Stimulated activated naive B cell treated with anti-CD40 and anti-IgM and Interleukin-4, amounts not matched to agents 10 μg/mL and 1 μg/mL and 100 μg/mL, for 72 hours (primary cell): ENCODE data around the gene LTB4R2.
"Not testable (repeated sequence)": the region's sequence is repeated elsewhere in the genome, so short reads cannot be mapped to it uniquely, and the experiment has no call there.

Experiments
- ATAC-seq, 2 donors: fragments of 150-1000 bp; cut with Tn5 transposase; replicated peaks; 2 replicates each; pipeline ENCODE4 v1.10.0; 2021; ENCODE audit warnings: moderate library complexity in 1 of 2
- DNase-seq: peaks from one replicate; pipeline ENCODE4 v3.0.0; 2021
- H3K27ac Mint-ChIP-seq: one replicate; pipeline ENCODE4 v1.8.0; 2022; ENCODE audit warnings: mild to moderate bottlenecking, mixed read lengths
- H3K27me3 Mint-ChIP-seq, 2 donors: one replicate each; pipeline ENCODE4 v1.8.0; 2022; ENCODE audit warnings: mixed read lengths in 2 of 2
- H3K36me3 Mint-ChIP-seq, 2 donors: one replicate each; pipeline ENCODE4 v1.8.0; 2022; ENCODE audit warnings: mixed read lengths in 2 of 2, mild to moderate bottlenecking in 1 of 2
- H3K4me1 Mint-ChIP-seq, 2 donors: one replicate each; pipeline ENCODE4 v1.8.0; 2022; ENCODE audit warnings: mixed read lengths in 2 of 2, mild to moderate bottlenecking in 1 of 2
- H3K4me3 Mint-ChIP-seq, 2 donors: one replicate each; pipeline ENCODE4 v1.8.0; 2022; ENCODE audit warnings: mild to moderate bottlenecking in 2 of 2, mixed read lengths in 2 of 2, moderate library complexity in 1 of 2
- H3K9me3 Mint-ChIP-seq, 2 donors: one replicate each; pipeline ENCODE4 v1.8.0; 2022; ENCODE audit warnings: mixed read lengths in 2 of 2, mild to moderate bottlenecking in 1 of 2

LTB4R2 gene

GRCh38 chr14:24342889-24343288, 32.9 kb downstream of the LTB4R2 start:
- Mint-ChIP-seq H3K4me3 (no peak overlapping the region), H3K27me3 (peaks cover 23 to 32% of the 10 kb centered on the region in 2 donors), H3K9me3 (no peaks in the 10 kb centered on the region), H3K4me1 (peaks cover 15 to 23% of the 10 kb centered on the region in 2 donors), H3K27ac (no peak overlapping the region), H3K36me3 (peaks cover 3 to 5% of the 10 kb centered on the region in 2 donors)
- no peak for ATAC-seq
- no peak for DNase-seq

DNA sequence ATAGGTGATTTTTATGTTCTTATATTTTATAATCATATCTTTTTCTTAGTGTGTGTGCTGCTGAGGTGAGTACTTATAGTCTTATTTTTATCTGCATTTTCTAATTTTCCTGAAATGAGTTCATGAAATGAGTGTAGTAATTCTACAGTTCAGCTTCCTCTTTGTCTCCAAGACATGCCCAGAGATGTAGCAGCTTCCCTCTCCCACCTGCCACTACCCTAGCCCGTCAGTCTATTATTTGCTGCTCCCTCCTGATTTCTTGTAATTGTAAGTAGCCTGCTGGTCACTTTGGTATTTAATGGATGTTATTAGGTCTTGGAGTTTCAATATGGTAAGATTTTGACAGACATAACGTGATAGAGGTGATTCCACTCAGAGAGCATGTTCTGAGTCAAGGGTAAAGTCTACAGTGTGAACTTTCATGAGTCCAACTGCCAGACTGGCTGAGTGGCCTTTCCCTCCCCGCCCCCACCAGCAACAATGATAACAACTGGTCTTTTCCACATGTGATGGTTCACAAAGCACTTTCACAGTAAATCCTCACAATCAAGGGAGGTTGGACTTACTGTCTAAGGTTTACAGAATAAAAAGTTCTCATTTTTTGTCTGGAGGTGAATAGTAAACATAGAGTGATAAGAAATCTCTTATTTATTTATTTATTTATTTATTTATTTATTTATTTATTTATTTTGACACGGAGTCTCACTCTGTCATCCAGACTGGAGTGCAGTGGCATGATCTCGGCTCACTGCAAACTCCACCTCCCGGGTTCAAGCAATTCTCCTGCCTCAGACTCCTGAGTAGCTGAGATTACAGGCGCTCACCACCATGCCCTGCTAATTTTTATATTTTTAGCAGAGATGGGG, 34.1 kb downstream of the LTB4R2 start:
- Mint-ChIP-seq H3K36me3 (no peaks in the 10 kb centered on the region), H3K4me1 (peaks cover 6 to 12% of the 10 kb centered on the region in 2 donors), H3K9me3 (no peaks in the 10 kb centered on the region), H3K27ac (no peak overlapping the region), H3K4me3 (no peak overlapping the region), H3K27me3 (peaks cover 23 to 32% of the 10 kb centered on the region in 2 donors)
- no peak for ATAC-seq
- no peak for DNase-seq

DNA sequence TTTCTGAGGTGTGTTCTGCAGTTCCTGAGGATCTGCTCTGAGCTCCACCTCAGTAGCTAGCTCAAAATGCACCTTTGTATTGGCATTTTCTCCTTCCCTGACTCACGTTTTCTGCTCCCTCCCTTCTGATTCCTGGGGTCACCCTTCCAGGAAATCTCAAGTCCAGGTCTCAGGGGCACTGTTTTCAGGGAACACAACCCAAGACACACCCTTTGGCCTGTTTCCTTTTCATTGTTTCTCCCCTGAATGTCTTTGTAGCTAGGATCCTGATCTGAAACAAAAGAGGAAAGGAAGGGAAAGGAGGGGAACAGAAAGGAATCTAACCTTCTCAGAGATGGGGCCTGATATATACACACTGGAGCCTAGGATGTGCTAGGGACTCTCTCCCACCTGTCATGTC, 37.2 kb downstream of the LTB4R2 start:
- Mint-ChIP-seq H3K9me3 (no peaks in the 10 kb centered on the region), H3K27me3 (peaks cover 35 to 60% of the 10 kb centered on the region in 2 donors), H3K36me3 (no peaks in the 10 kb centered on the region), H3K4me3 (no peak overlapping the region), H3K27ac (no peak overlapping the region), H3K4me1 (no peaks in the 10 kb centered on the region)
- DNase-seq: no peak
- ATAC-seq: no peak

DNA sequence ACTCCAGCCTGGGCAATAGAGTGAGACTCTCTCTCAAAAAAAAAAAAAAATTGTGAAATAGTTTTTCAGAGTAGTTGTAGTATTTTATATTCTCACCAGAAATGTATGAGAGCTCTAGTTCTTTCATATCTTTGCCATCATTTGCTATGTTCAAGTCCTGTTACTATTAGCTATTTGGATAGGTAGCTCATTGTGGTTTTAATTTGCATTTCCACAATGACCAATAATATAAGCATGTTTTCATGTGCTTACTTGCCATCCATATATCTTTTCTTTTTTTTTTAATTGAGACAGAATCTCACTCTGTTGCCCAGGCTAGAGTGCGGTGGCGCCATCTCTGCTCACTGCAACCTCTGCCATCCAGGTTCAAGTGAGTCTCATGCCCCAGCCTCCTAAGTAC, 38.2 kb downstream of the LTB4R2 start:
- Mint-ChIP-seq H3K4me1 (no peaks in the 10 kb centered on the region), H3K27ac (no peak overlapping the region), H3K9me3 (no peaks in the 10 kb centered on the region), H3K4me3 (no peak overlapping the region), H3K36me3 (no peaks in the 10 kb centered on the region), H3K27me3 (peaks cover 36 to 69% of the 10 kb centered on the region in 2 donors)
- ATAC-seq (no peak), DNase-seq (no peak)

GRCh38 chr14:24349742-24350141, 39.8 kb downstream of the LTB4R2 start:
- Mint-ChIP-seq H3K4me1 (no peaks in the 10 kb centered on the region), H3K4me3 (no peak overlapping the region), H3K27ac (no peak overlapping the region), H3K36me3 (no peaks in the 10 kb centered on the region), H3K9me3 (no peaks in the 10 kb centered on the region), H3K27me3 (peaks cover 43 to 74% of the 10 kb centered on the region in 2 donors)
- DNase-seq (no peak), ATAC-seq (no peak)

DNA sequence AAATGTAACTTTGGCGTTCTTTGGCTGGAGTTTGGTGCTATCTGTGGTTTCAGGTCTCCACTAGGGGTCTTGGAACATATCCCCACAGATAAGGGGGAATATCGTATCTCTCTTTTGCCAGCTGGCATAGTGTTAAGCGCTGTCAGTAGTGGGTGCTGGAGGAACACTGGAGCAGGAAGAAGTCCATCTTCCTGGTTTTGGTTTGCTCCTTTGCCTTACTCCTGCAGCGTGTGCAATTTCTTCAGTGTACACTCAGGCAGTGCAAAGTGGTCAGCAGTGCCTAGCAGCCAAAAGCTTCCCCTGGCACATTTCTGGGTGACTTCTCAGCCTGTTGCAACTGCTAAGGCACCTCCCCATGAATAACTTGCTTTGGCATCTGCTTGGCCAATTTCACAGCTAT, 41.6 kb downstream of the LTB4R2 start:
- H3K4me3 Mint-ChIP-seq: no peak overlapping the region
- H3K27me3 Mint-ChIP-seq: peaks cover 33 to 58% of the 10 kb centered on the region in 2 donors
- H3K27ac Mint-ChIP-seq: no peak overlapping the region
- H3K4me1 Mint-ChIP-seq: no peaks in the 10 kb centered on the region
- ATAC-seq: no peak
- H3K9me3 Mint-ChIP-seq: no peaks in the 10 kb centered on the region
- H3K36me3 Mint-ChIP-seq: no peaks in the 10 kb centered on the region
- DNase-seq: no peak

GRCh38 chr14:24353559-24354481, 43.9 kb downstream of the LTB4R2 start:
- Mint-ChIP-seq H3K9me3 (no peaks in the 10 kb centered on the region), H3K4me1 (no peaks in the 10 kb centered on the region), H3K36me3 (no peaks in the 10 kb centered on the region), H3K4me3 (no peak overlapping the region), H3K27ac (no peak overlapping the region), H3K27me3 (peaks cover 31 to 67% of the 10 kb centered on the region in 2 donors)
- ATAC-seq: peak; percentile 34 to 52
- DNase-seq: no peak

- H3K9me3 Mint-ChIP-seq, H3K36me3 Mint-ChIP-seq, DNase-seq, H3K4me3 Mint-ChIP-seq, H3K27ac Mint-ChIP-seq, H3K4me1 Mint-ChIP-seq, ATAC-seq: not testable (repeated sequence)
- H3K27me3 Mint-ChIP-seq: peaks cover 28 to 63% of the 10 kb centered on the region in 2 donors
These were observed 44.5 kb downstream of the LTB4R2 start for GRCh38 chr14:24354482-24354825.

GRCh38 chr14:24355009-24355408, 45.1 kb downstream of the LTB4R2 start:
- H3K27me3 Mint-ChIP-seq: peaks cover 23 to 58% of the 10 kb centered on the region in 2 donors
- no peaks in the 10 kb centered on the region for H3K36me3 Mint-ChIP-seq

DNA sequence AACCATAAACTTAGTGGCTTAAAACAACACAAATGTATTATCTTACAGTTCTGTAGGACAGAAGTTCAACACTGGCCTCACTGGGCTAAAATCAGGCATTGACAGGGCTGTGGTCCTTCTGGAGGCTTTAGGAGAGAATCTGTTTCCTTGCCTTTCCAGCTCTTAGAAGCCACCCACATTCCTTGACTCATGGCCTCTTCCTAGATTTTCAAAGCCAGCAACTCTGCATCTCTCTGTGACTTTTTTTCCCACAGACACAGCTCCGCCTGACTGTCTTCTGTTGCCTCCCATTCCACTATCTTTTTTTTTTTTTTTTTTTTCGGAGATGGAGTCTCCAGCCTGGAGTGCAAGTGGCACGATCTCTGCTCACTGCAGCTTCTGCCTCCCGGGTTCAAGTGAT, 46.3 kb downstream of the LTB4R2 start:
- Mint-ChIP-seq H3K4me1 (no peaks in the 10 kb centered on the region), H3K9me3 (no peaks in the 10 kb centered on the region), H3K36me3 (no peaks in the 10 kb centered on the region), H3K27me3 (peaks cover 14 to 48% of the 10 kb centered on the region in 2 donors), H3K27ac (no peak overlapping the region), H3K4me3 (no peak overlapping the region)
- DNase-seq: no peak
- no peak for ATAC-seq

More at GRCh38 chr14:24355009-24355408, 45.1 kb downstream of the LTB4R2 start:
- DNase-seq (no peak), ATAC-seq (no peak)
- Mint-ChIP-seq H3K9me3 (no peaks in the 10 kb centered on the region), H3K4me3 (no peak overlapping the region), H3K4me1 (no peaks in the 10 kb centered on the region), H3K27ac (no peak overlapping the region)

GRCh38 chr14:24360281-24360680, 50.3 kb downstream of the LTB4R2 start:
- no peaks in the 10 kb centered on the region for H3K9me3 Mint-ChIP-seq
- no peaks in the 10 kb centered on the region for H3K36me3 Mint-ChIP-seq
- H3K27ac Mint-ChIP-seq: no peak overlapping the region
- peaks cover 0 to 26% of the 10 kb centered on the region in 2 donors for H3K27me3 Mint-ChIP-seq
- DNase-seq (no peak), ATAC-seq (no peak)
- peaks cover 0 to 5% of the 10 kb centered on the region in 2 donors for H3K4me1 Mint-ChIP-seq
- no peak overlapping the region for H3K4me3 Mint-ChIP-seq

DNA sequence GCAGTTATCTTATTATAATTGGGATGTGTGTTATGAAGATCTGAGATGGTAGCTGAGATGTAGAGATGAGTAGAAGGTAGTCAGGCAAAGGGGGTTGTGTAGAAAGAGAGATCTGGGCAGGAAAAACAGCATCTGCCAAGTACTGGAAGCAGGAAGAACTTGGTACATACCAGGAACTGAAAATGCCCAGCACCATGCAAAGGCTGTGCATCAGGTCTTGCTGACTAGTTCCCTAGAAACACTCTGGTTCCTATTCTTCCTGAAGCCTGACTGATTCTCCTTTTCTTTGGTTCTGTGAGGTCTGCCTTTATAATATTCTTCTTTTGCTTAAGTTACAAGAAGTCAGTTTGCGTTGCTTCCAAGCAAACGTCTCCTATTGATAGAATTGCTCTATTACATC, 51.4 kb downstream of the LTB4R2 start:
- ATAC-seq (no peak), DNase-seq (no peak)
- Mint-ChIP-seq H3K27ac (no peak overlapping the region), H3K4me1 (peaks cover 6 to 15% of the 10 kb centered on the region in 2 donors), H3K4me3 (no peak overlapping the region), H3K36me3 (no peaks in the 10 kb centered on the region), H3K27me3 (peaks cover 0 to 26% of the 10 kb centered on the region in 2 donors), H3K9me3 (no peaks in the 10 kb centered on the region)
